ENCODE measurements around the gene PITPNB.

DNA sequence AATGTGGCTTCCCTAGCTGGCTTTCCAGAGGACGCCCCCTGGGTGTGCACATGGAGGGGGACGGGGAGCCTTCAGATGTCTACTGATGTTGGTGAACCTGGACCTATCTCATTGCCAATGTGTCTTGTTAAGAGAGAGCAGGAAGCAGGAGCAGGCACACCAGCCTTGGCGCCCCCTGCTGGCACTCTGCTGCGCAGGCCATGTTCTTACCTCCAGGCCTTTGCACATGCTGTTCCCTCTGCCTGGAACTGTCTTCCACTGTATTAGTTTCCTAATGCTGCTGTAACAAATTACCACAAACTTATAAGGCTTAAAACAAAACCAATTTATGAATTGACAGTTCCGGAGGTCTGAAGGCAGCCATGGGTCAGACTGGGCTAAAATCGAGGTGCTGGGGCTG is 93.9 kb downstream of the PITPNB start:
- TF ChIP-seq POLR2AphosphoS5 (IDR thresholded peaks at IDR 0.05; ENCODE audit: low read depth) (no peak), EZH2phosphoT487 (IDR thresholded peaks at IDR 0.05; ENCODE audit: unreplicated experiment) (no peak)
